Right lobe of liver (tissue), 4 donors: ENCODE data around the gene MYO9A.
"Not testable (repeated sequence)": the region's sequence is repeated elsewhere in the genome, so short reads cannot be mapped to it uniquely, and the experiment has no call there.

ENCODE experiments used
- POLR2A ChIP-seq: fragments of 450-650 bp; IDR thresholded peaks from one replicate; pipeline ENCODE4 v1.6.1; 2017; ENCODE audit warnings: antibody characterized with exemption, mild to moderate bottlenecking
- TF ChIP-seq, protein P1 (sequence below), 4 donors: fragments of 200-600 bp in 3 of 4; fragments of 450-650 bp in 1 of 4; IDR thresholded peaks; one replicate each; pipeline versions ENCODE4 v1.5.1 to v1.8.0; 2016 to 2022; ENCODE audit warnings: antibody characterized with exemption in 4 of 4, mild to moderate bottlenecking in 2 of 4
- donor health status: DM: no; HTN: no; CAD: no.
- donor health status: DM: no; HTN: no; CAD: no.
- donor health status: DM: no; HTN: yes; CAD: no.

GRCh38 chr15:72056217-72056616 lies 61.7 kb downstream of the MYO9A start:
- TF ChIP-seq, protein P1, sequence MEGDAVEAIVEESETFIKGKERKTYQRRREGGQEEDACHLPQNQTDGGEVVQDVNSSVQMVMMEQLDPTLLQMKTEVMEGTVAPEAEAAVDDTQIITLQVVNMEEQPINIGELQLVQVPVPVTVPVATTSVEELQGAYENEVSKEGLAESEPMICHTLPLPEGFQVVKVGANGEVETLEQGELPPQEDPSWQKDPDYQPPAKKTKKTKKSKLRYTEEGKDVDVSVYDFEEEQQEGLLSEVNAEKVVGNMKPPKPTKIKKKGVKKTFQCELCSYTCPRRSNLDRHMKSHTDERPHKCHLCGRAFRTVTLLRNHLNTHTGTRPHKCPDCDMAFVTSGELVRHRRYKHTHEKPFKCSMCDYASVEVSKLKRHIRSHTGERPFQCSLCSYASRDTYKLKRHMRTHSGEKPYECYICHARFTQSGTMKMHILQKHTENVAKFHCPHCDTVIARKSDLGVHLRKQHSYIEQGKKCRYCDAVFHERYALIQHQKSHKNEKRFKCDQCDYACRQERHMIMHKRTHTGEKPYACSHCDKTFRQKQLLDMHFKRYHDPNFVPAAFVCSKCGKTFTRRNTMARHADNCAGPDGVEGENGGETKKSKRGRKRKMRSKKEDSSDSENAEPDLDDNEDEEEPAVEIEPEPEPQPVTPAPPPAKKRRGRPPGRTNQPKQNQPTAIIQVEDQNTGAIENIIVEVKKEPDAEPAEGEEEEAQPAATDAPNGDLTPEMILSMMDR (IDR thresholded peaks at IDR 0.05): not testable (repeated sequence)
- TF ChIP-seq POLR2A: not testable (repeated sequence)
